ENCODE data around the gene MTCL1.

The MTCL1 gene

GRCh38 chr18:8776013-8776943 is 70.9 kb downstream of the MTCL1 start:
- no peak for DNase-seq

GRCh38 chr18:8777846-8778245 is 72.5 kb downstream of the MTCL1 start:
- no peak for DNase-seq

- DNase-seq = no peak
Observed at GRCh38 chr18:8778386-8778785, 73.0 kb downstream of the MTCL1 start.

GRCh38 chr18:8778824-8779223 is 73.5 kb downstream of the MTCL1 start:
- DNase-seq = no peak

- no peak for DNase-seq
Observed at GRCh38 chr18:8779251-8779650, 73.9 kb downstream of the MTCL1 start.

GRCh38 chr18:8780227-8780626 is 74.9 kb downstream of the MTCL1 start:
- no peak for DNase-seq

GRCh38 chr18:8781671-8782070 is 76.3 kb downstream of the MTCL1 start:
- DNase-seq = no peak

GRCh38 chr18:8783335-8783993 is 78.1 kb downstream of the MTCL1 start:
- DNase-seq = no peak

- no peak for DNase-seq
Observed at GRCh38 chr18:8783994-8784530, 78.7 kb downstream of the MTCL1 start.

- DNase-seq = no peak
Observed at GRCh38 chr18:8785261-8785660, 79.9 kb downstream of the MTCL1 start.

- no peak for DNase-seq
Observed at GRCh38 chr18:8785855-8786482, 80.6 kb downstream of the MTCL1 start.

GRCh38 chr18:8786483-8787370 is 81.4 kb downstream of the MTCL1 start:
- no peak for DNase-seq

GRCh38 chr18:8787371-8787670 is 82.0 kb downstream of the MTCL1 start:
- no peak for DNase-seq

GRCh38 chr18:8787794-8788193 is 82.4 kb downstream of the MTCL1 start:
- no peak for DNase-seq

GRCh38 chr18:8788503-8789429 is 83.4 kb downstream of the MTCL1 start:
- no peak for DNase-seq

- DNase-seq = no peak
Observed at GRCh38 chr18:8791171-8791651, 85.9 kb downstream of the MTCL1 start.

- no peak for DNase-seq
Observed at GRCh38 chr18:8792688-8793316, 87.4 kb downstream of the MTCL1 start.

- no peak for DNase-seq
Observed at GRCh38 chr18:8793445-8794155, 88.2 kb downstream of the MTCL1 start.

- no peak for DNase-seq
Observed at GRCh38 chr18:8794156-8794933, 89.0 kb downstream of the MTCL1 start.

Measured in activated CD4-positive, alpha-beta T cell treated with anti-CD3 and anti-CD28 coated beads, Interleukin-2, amount 50 U/mL, for 48 hours (primary cell).